ENCODE results near the gene SZT2.

GRCh38 chr1:43464681-43465504 is 75.2 kb downstream of the SZT2 start:
- TF ChIP-seq CTCF (IDR thresholded peaks at IDR 0.05) (no peak), POLR2A (IDR thresholded peaks at IDR 0.05) (no peak), POLR2AphosphoS5 (IDR thresholded peaks at IDR 0.05) (no peak)

Measured in breast epithelium (tissue), 3 donors.